ENCODE results near the gene SMIM7.
"Not testable (repeated sequence)": the region's sequence is repeated elsewhere in the genome, so short reads cannot be mapped to it uniquely, and the experiment has no call there.

The SMIM7 gene

GRCh38 chr19:16654140-16654539 lies 5.8 kb downstream of the SMIM7 start:
- DNase-seq: no peak

- no peak for DNase-seq
Measured at GRCh38 chr19:16652854-16653253, 7.1 kb downstream of the SMIM7 start.

DNA sequence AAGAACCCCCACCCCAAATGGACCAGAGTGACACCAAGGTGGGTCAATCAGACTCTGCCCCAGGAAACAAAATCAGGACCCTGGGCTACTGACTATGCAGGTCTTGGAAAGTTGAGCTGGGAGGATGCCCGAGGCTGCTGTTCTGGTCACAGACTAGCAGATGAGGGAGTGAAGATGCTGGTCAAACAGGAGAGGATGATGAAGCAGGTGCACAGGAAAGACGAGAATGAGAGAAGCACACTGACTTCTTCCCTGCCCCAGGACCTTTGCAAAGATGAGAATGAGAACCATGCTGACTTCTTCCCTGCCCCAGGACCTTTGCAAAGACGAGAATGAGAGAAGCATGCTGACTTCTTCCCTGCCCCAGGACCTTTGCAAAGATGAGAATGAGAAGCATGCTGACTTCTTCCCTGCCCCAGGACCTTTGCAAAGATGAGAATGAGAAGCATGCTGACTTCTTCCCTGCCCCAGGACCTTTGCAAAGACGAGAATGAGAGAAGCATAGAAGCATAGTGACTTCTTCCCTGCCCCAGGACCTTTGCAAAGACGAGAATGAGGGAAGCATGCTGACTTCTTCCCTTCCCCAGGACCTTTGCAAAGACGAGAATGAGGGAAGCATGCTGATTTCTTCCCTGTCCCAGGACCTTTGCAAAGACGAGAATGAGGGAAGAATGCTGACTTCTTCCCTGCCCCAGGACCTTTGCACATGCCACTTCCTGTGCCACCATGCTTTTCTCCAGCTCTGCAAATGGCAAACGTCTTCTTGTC lies 8.3 kb downstream of the SMIM7 start:
- not testable (repeated sequence) for DNase-seq

DNA sequence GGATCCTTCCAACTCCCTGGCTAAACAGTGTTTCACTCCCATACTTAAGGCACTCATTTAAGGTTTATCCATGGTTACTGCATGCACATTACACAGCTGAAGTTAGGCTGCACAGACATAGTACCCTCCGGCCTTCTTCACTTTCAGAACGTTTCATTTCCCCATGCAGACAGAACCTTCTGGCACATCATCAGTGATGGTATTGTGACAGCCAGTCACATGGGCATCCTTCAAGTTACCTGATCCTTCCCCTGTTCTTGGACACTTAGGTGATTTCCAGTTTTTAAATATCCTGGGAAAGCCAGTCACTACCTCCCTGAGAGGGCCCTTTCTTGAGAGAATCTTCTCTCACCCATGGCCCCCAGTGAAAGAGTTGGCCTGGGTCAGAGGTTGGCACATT lies 9.1 kb downstream of the SMIM7 start:
- no peak for DNase-seq

DNA sequence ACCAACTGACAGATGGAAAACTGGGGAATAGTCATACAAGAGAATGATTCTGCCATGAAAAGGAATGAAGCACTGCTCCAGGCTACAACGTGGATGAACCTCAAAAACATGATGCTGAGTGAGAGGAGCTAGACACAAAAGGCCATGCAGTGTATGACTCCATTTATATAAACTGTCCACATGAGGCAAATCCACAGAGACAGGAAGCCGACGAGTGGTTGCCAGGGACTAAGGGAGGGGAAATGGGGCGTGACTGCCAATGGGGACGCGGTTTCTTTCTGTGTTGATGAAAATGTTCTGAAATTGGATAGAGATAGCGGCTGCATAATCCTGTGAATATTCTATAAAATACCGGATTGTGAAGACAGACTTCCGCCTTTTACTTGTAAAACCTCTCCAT lies 10.2 kb downstream of the SMIM7 start:
- DNase-seq: peak; percentile 30

GRCh38 chr19:16645140-16645539 lies 14.8 kb downstream of the SMIM7 start:
- DNase-seq: no peak

- no peak for DNase-seq
Measured at GRCh38 chr19:16641695-16642094, 18.2 kb downstream of the SMIM7 start.

GRCh38 chr19:16640951-16641350 lies 19.0 kb downstream of the SMIM7 start:
- DNase-seq: no peak

DNA sequence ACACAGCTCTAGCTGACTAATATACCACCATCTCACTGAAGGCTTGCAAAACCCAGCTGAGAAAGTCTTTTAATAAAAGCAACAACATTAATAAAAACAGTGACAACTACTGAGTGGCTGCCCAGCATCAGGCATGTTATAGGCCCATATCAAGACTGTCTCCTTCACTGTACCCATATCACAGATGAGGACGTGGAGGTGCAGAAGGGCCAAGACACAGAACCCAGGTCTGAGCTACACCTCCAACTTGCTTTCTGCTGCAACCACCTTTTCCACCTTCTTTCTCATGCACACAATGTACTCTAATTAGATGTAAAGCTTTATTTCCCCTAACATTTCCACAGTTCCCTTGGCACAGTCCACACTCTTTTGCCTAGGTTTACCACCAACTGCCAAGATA lies 21.3 kb downstream of the SMIM7 start:
- DNase-seq: no peak

DNA sequence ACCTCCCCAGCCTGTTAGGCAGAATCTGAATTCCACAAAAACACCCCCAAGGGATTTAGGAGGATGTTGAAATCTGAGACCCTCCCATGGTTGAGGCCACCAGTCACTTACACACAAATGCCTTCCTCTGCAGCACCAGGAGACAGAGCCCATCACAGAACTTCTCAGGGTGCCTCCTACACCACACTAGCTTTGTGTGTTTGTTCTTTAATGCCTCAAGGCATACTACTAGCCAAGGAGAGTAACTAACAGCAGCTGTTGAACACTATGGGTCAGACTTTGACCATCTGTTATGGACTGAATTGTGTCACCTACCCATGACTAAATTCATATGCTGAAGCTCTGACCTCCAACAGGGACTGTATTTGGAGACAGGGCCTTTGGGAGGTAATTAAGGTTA lies 22.4 kb downstream of the SMIM7 start:
- no peak for DNase-seq

GRCh38 chr19:16631465-16631864 lies 28.5 kb downstream of the SMIM7 start:
- no peak for DNase-seq

DNA sequence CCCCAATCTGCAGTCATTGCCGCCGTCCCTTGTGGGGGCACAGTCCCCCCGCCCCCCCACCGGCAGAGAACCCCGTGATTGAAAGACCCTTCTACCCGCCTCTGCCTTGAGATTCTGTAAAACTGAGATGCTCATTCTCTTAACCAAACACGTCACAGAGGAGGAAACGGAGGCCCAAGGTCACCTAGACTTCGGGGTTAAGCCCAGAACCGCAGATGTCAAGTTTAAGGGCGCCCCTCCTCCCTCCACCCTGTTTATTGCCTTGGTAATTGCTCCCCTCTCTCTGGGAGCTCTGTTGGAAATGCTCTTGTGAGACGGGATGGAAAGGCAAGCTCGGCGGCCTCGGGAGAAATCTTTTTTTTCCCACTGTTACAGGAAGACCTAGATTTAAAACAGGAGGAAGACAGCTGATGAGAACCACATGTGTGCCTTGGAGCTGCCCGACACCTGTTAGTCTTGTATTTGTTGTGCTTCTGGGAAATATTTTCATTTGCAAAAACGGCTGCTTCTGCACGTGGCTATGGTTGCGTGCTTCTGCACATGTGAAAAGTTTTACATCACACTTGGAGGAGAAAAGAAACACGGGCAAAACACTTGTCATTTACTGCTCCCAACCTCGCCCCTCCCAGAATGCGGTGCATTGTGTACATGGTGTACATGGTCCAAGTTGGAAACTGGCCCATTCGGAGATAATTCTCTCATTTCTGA lies 30.8 kb downstream of the SMIM7 start:
- DNase-seq: peak; percentile 35

DNA sequence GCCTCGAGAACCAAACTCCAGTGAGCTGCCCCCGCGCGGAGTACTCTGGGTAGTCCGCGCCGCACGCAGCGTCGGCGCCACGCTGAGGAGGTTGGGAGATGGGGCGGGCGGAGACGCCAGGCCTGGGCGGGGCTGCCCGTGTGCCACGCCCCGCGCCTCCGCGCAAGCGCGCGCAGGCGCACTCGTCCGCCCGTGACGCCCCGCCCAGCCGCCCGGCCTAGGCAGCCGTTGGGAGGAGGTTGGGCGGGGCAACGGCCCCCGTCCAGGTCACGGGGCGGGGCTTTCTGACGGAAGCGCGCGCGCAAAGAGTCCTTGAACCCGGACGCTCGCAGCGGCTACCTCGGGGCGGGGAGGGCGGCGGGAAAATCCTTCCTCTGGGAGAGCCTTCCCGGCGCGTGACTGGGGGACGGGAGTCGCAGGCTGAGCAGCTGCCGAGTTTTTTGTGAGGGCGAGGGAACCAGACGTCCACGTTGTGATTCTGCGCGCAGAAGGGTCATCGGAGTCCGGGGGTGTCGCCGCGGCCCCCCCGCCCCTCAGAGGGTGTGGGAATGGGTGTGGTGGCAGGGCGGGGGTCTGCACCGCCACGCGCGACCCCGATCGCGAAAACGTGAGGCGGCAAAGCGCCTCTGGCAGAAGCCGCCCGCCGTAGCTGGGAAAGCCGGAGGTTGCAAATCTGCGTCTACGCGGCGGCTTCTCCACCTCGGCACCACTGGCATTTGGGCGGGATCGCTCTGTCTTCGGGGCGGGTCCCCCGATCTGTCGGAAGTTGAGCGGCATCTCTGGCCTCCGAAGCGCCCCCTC lies 31.6 kb downstream of the SMIM7 start, which contains the start of gene MED26:
TSS of gene MED26 (minus strand) at position 22 of the 801 bp plus-strand sequence. CDS start 261 bp downstream, outside the sequence.
- peak; percentile 98 for DNase-seq

GRCh38 chr19:16627928-16628182 lies 32.1 kb downstream of the SMIM7 start:
- no peak for DNase-seq

DNA sequence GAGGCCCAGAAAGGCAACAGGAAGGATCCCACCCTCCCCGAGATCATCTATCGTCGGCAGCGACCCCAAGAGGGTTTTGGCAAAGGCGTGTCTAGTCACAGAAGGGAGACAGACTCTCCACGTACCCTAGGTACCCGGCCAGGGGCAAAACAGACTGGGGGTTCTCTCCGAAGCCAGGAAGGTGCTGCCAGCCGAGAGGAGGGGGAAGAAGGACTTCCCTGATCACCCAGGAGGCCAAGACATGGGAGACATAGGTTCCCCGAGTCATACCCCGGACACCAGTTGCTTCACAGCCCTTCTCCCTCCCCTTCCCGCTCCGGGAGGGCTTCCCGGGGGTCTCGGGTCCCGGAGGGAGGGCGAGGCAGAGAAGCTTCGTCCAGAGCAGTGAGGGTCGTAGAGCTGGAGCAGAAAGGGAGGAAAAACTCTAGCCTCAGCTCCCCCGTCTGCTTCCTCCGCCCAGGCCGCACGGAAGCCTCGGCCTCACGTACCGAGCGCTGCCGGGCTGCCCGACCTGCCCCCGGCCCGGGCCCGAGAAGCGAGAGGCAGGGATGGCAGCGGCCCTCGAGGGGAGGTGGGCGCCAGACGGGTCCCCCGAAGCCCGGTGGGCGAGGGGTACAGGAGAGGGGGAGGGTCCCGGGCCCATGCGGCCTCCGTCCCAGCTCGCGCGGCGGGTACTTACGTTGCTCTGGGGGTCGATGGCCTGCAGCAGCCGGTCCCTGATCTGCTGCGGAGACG lies 32.6 kb downstream of the SMIM7 start:
- DNase-seq: peak; percentile 63

DNA sequence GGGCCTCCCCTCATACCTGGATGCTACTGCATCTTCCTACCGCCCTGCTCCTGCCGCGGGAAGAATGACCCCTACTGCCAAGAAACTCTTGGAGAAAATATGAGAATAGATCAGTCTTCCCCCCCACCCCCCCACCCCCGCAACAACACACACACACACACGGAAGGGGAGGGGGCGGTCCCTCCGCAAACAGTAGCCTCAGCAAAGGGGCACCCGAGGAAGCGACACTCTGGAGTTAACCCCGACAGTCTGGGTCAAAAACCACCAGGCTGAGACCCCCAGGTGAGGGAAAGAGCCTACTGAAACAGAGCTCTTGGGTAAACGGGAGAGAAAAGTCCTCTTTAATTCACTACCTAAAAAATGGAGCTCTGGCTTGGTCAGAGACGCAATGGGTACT lies 33.1 kb downstream of the SMIM7 start:
- DNase-seq: no peak

GRCh38 chr19:16625163-16625958 lies 34.6 kb downstream of the SMIM7 start:
- no peak for DNase-seq

DNA sequence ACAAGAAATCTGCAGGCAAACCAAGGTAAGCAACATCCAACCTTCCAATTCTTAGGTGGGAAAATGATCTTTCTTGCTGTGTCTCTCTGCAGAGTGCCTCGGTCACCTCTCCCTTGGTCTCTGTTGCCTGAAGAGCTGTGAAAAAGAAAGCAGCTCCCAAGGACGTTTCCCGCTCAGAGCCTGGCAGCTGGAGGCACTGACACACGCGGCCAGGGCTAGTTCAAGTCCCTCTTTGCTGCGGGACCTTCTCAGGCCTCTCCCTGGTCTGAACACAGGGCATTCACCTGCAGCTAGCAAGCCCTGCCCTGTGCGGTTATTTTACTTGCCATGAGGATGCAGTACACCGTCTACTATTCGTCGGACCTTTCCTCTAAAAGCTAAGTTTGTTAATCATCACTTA lies 35.7 kb downstream of the SMIM7 start:
- DNase-seq: no peak

DNA sequence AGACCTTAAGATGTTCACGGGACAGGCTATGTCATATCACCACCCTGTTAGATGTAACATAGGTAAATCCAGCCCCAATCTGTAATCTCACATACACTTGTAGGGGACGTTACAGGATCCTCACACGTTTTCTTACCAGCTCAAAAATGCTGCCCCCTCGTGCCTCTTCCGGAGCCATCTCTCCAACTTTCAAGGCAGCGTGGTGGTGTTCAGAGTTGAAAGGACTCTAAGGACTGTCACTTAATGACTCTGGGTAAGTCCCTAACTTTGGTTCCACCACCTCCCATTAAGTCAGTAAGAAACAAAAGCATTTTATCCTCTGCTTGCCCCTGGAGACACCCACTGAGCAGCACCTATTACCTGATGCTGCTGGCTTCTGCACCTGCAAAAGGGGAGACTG lies 36.4 kb downstream of the SMIM7 start:
- no peak for DNase-seq

GRCh38 chr19:16623066-16623465 lies 36.9 kb downstream of the SMIM7 start:
- DNase-seq: no peak

DNA sequence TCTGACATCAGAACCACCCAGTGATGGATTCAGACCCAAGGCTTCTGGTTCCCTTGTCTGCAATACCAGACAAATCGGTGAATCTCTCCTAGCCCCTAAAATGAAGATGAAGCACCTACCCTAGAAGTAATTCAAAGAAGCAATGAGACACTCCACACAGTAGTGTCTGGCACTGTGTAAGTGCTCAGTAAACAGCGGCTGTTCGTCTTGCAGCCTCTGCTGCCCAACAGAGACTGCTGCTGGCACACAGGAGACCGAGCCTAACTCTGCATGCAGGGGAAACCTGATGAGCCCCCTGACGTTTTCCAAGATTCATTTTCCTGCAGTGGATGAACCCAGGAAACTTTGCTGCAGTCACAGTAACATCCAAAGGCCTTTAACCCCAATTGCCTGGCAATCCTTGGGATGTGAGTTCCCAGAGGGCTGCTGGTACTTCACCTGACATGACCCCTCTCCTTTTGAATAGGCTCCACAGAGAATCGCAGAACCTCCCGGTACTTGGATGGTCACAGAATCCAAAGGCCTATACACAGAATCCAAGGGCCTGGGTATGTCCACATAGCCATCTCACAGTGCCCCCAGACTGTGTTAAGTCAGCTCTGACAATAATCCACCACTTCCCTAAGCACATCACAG lies 38.7 kb downstream of the SMIM7 start:
- DNase-seq: no peak

DNA sequence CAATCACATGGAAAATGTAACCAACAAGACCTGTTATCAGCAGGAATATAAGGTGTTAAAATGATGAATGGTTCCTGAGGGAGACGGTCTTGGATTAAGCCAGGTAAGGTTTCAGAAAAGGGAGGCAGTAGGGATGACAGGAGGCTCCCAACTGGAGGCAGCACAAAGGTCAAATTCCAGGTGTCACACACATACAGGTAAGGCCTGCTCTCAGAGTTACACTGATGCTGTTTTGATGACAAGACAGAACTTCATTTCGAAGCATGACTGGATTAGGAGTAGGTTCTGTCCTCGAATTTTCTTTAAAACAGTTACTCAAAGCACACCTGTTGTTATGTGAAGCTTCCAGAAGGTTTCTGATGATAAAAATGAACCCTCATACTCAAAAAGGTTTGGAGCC lies 39.4 kb downstream of the SMIM7 start:
- DNase-seq: no peak
